ENCODE results near the gene APBA2. TPM values are rescaled to one million over a fixed set of nuclear protein-coding genes. Genes with fewer than 3 reads are reported as not detected.

Gene APBA2
- total RNA-seq, 1 experiment from 2014 or later: not detected

GRCh38 chr15:29140475-29141307 lies 254.9 kb downstream of the APBA2 start:
- Histone ChIP-seq H3K27me3 (ENCODE audit: low read length) (no peaks in the 10 kb centered on the region), H3K4me2 (ENCODE audit: low read depth, low read length, poor library complexity, severe bottlenecking) (no peak overlapping the region)

GRCh38 chr15:29141308-29142128 lies 255.7 kb downstream of the APBA2 start:
- Histone ChIP-seq H3K79me2 (ENCODE audit: low read length) (no peaks in the 10 kb centered on the region), H3K27me3 (ENCODE audit: low read length) (no peaks in the 10 kb centered on the region), H2AFZ (ENCODE audit: low read length) (no peak overlapping the region), H3K36me3 (ENCODE audit: insufficient read depth, low read length) (no peaks in the 10 kb centered on the region), H3K9me2 (replicated peaks; ENCODE audit: insufficient read depth, low read length) (no peaks in the 10 kb centered on the region), H3K4me1 (ENCODE audit: low read length) (no peaks in the 10 kb centered on the region), H3K9me3 (ENCODE audit: low read length) (no peaks in the 10 kb centered on the region), H3K9ac (ENCODE audit: low read length) (no peak overlapping the region), H3K4me2 (ENCODE audit: low read depth, low read length, poor library complexity, severe bottlenecking) (no peak overlapping the region), H3K4me3 (ENCODE audit: low read length) (no peak overlapping the region), H3K27ac (ENCODE audit: low read length) (no peak overlapping the region), H4K20me1 (ENCODE audit: insufficient read depth, low read depth, low read length) (no peaks in the 10 kb centered on the region)
- no peak for DNase-seq

More at GRCh38 chr15:29140475-29141307, 254.9 kb downstream of the APBA2 start:
- Histone ChIP-seq H3K4me1 (ENCODE audit: low read length) (no peaks in the 10 kb centered on the region), H3K9me3 (ENCODE audit: low read length) (no peaks in the 10 kb centered on the region), H4K20me1 (ENCODE audit: insufficient read depth, low read depth, low read length) (no peaks in the 10 kb centered on the region), H3K36me3 (ENCODE audit: insufficient read depth, low read length) (no peaks in the 10 kb centered on the region), H3K9me2 (replicated peaks; ENCODE audit: insufficient read depth, low read length) (no peaks in the 10 kb centered on the region), H3K27ac (ENCODE audit: low read length) (no peak overlapping the region), H2AFZ (ENCODE audit: low read length) (no peak overlapping the region), H3K79me2 (ENCODE audit: low read length) (no peaks in the 10 kb centered on the region), H3K4me3 (ENCODE audit: low read length) (no peak overlapping the region), H3K9ac (ENCODE audit: low read length) (no peak overlapping the region)
- DNase-seq: no peak

GRCh38 chr15:29142129-29142747 lies 256.5 kb downstream of the APBA2 start:
- no peak for DNase-seq
- Histone ChIP-seq H3K9me2 (replicated peaks; ENCODE audit: insufficient read depth, low read length) (no peaks in the 10 kb centered on the region), H3K27me3 (ENCODE audit: low read length) (no peaks in the 10 kb centered on the region), H2AFZ (ENCODE audit: low read length) (no peak overlapping the region), H3K4me1 (ENCODE audit: low read length) (no peaks in the 10 kb centered on the region), H3K79me2 (ENCODE audit: low read length) (no peaks in the 10 kb centered on the region), H3K9me3 (ENCODE audit: low read length) (no peaks in the 10 kb centered on the region), H3K4me2 (ENCODE audit: low read depth, low read length, poor library complexity, severe bottlenecking) (no peak overlapping the region), H3K4me3 (ENCODE audit: low read length) (no peak overlapping the region), H3K27ac (ENCODE audit: low read length) (no peak overlapping the region), H3K36me3 (ENCODE audit: insufficient read depth, low read length) (no peaks in the 10 kb centered on the region), H4K20me1 (ENCODE audit: insufficient read depth, low read depth, low read length) (no peaks in the 10 kb centered on the region), H3K9ac (ENCODE audit: low read length) (no peak overlapping the region)

- no peaks in the 10 kb centered on the region for H3K9me2 ChIP-seq (replicated peaks; ENCODE audit: insufficient read depth, low read length)
- H3K4me3 ChIP-seq (ENCODE audit: low read length): no peak overlapping the region
- H2AFZ ChIP-seq (ENCODE audit: low read length): no peak overlapping the region
- H3K36me3 ChIP-seq (ENCODE audit: insufficient read depth, low read length): no peaks in the 10 kb centered on the region
- H3K27ac ChIP-seq (ENCODE audit: low read length): no peak overlapping the region
- H3K4me2 ChIP-seq (ENCODE audit: low read depth, low read length, poor library complexity, severe bottlenecking): no peak overlapping the region
- DNase-seq: no peak
- no peaks in the 10 kb centered on the region for H3K9me3 ChIP-seq (ENCODE audit: low read length)
- no peaks in the 10 kb centered on the region for H3K4me1 ChIP-seq (ENCODE audit: low read length)
- H4K20me1 ChIP-seq (ENCODE audit: insufficient read depth, low read depth, low read length): no peaks in the 10 kb centered on the region
- H3K79me2 ChIP-seq (ENCODE audit: low read length): no peaks in the 10 kb centered on the region
- H3K27me3 ChIP-seq (ENCODE audit: low read length): no peaks in the 10 kb centered on the region
- no peak overlapping the region for H3K9ac ChIP-seq (ENCODE audit: low read length)
Observed at GRCh38 chr15:29143293-29143692, 257.5 kb downstream of the APBA2 start.

GRCh38 chr15:29143909-29144635 lies 258.3 kb downstream of the APBA2 start:
- Histone ChIP-seq H3K9me3 (ENCODE audit: low read length) (no peaks in the 10 kb centered on the region), H3K4me2 (ENCODE audit: low read depth, low read length, poor library complexity, severe bottlenecking) (no peak overlapping the region), H3K36me3 (ENCODE audit: insufficient read depth, low read length) (no peaks in the 10 kb centered on the region), H3K79me2 (ENCODE audit: low read length) (no peaks in the 10 kb centered on the region), H3K4me1 (ENCODE audit: low read length) (no peaks in the 10 kb centered on the region), H3K9me2 (replicated peaks; ENCODE audit: insufficient read depth, low read length) (no peaks in the 10 kb centered on the region), H2AFZ (ENCODE audit: low read length) (no peak overlapping the region), H3K9ac (ENCODE audit: low read length) (no peak overlapping the region), H3K27me3 (ENCODE audit: low read length) (no peaks in the 10 kb centered on the region), H3K4me3 (ENCODE audit: low read length) (no peak overlapping the region), H4K20me1 (ENCODE audit: insufficient read depth, low read depth, low read length) (no peaks in the 10 kb centered on the region), H3K27ac (ENCODE audit: low read length) (no peak overlapping the region)
- DNase-seq: no peak

GRCh38 chr15:29149738-29150075 lies 263.9 kb downstream of the APBA2 start:
- no peaks in the 10 kb centered on the region for H3K27me3 ChIP-seq (ENCODE audit: low read length)
- no peak overlapping the region for H3K4me2 ChIP-seq (ENCODE audit: low read depth, low read length, poor library complexity, severe bottlenecking)

GRCh38 chr15:29150515-29151483 lies 265.0 kb downstream of the APBA2 start:
- H3K36me3 ChIP-seq (ENCODE audit: insufficient read depth, low read length): no peaks in the 10 kb centered on the region
- no peaks in the 10 kb centered on the region for H4K20me1 ChIP-seq (ENCODE audit: insufficient read depth, low read depth, low read length)
- H3K9ac ChIP-seq (ENCODE audit: low read length): no peak overlapping the region
- no peaks in the 10 kb centered on the region; the same call in 1 of the 2 replicates for H3K9me3 ChIP-seq (ENCODE audit: low read length)
- no peaks in the 10 kb centered on the region for H3K4me1 ChIP-seq (ENCODE audit: low read length)
- no peak overlapping the region for H3K4me3 ChIP-seq (ENCODE audit: low read length)
- no peaks in the 10 kb centered on the region for H3K9me2 ChIP-seq (replicated peaks; ENCODE audit: insufficient read depth, low read length)
- H2AFZ ChIP-seq (ENCODE audit: low read length): no peak overlapping the region
- H3K27ac ChIP-seq (ENCODE audit: low read length): no peak overlapping the region
- no peak for DNase-seq
- H3K79me2 ChIP-seq (ENCODE audit: low read length): no peaks in the 10 kb centered on the region
- no peaks in the 10 kb centered on the region for H3K27me3 ChIP-seq (ENCODE audit: low read length)
- H3K4me2 ChIP-seq (ENCODE audit: low read depth, low read length, poor library complexity, severe bottlenecking): no peak overlapping the region

More at GRCh38 chr15:29149738-29150075, 263.9 kb downstream of the APBA2 start:
- H3K27ac ChIP-seq (ENCODE audit: low read length): no peak overlapping the region
- no peak overlapping the region for H3K4me3 ChIP-seq (ENCODE audit: low read length)
- DNase-seq: no peak
- no peaks in the 10 kb centered on the region for H3K9me3 ChIP-seq (ENCODE audit: low read length)
- H3K79me2 ChIP-seq (ENCODE audit: low read length): no peaks in the 10 kb centered on the region
- H3K9ac ChIP-seq (ENCODE audit: low read length): no peak overlapping the region
- no peak overlapping the region for H2AFZ ChIP-seq (ENCODE audit: low read length)
- no peaks in the 10 kb centered on the region for H3K9me2 ChIP-seq (replicated peaks; ENCODE audit: insufficient read depth, low read length)
- no peaks in the 10 kb centered on the region for H3K36me3 ChIP-seq (ENCODE audit: insufficient read depth, low read length)
- no peaks in the 10 kb centered on the region for H3K4me1 ChIP-seq (ENCODE audit: low read length)
- no peaks in the 10 kb centered on the region for H4K20me1 ChIP-seq (ENCODE audit: insufficient read depth, low read depth, low read length)
